Hepatocyte (in vitro differentiated cells): Measurements from ENCODE around the gene ARHGAP15. TPM values are rescaled to one million over a fixed set of nuclear protein-coding genes. Genes with fewer than 3 reads are reported as not detected.

Experiments
- DNase-seq: peaks from one replicate; pipeline ENCODE4 v3.0.0-alpha.2; 2016; ENCODE audit warnings: low spot score
- H2AFZ ChIP-seq: fragments of 200-600 bp; sonication (generic); 2 replicates; pipeline ENCODE4 v1.6.0; 2016; ENCODE audit warnings: antibody characterized with exemption, mild to moderate bottlenecking
- H3K27ac ChIP-seq: fragments of 200-600 bp; sonication (generic); 2 replicates; pipeline ENCODE4 v1.5.1; 2016; ENCODE audit warnings: mild to moderate bottlenecking
- H3K27me3 ChIP-seq: fragments of 200-600 bp; sonication (generic); 2 replicates; pipeline ENCODE4 v1.6.1; 2016
- H3K36me3 ChIP-seq: fragments of 200-600 bp; sonication (generic); replicated peaks from 2 replicates; pipeline ENCODE4 v1.5.1; 2016; ENCODE audit warnings: low read depth; ENCODE audit not compliant: insufficient read depth
- H3K4me1 ChIP-seq: fragments of 200-600 bp; sonication (generic); 2 replicates; pipeline ENCODE4 v1.5.1; 2016; ENCODE audit warnings: mild to moderate bottlenecking, moderate library complexity; ENCODE audit not compliant: insufficient read depth
- H3K4me2 ChIP-seq: fragments of 200-600 bp; sonication (generic); 2 replicates; pipeline ENCODE4 v1.6.0; 2016
- H3K4me3 ChIP-seq: fragments of 200-600 bp; sonication (generic); 2 replicates; pipeline ENCODE4 v1.5.1; 2016; ENCODE audit warnings: mild to moderate bottlenecking
- H3K79me2 ChIP-seq: fragments of 200-600 bp; sonication (generic); 2 replicates; pipeline ENCODE4 v1.6.0; 2017; ENCODE audit warnings: mild to moderate bottlenecking
- H3K9me2 ChIP-seq: fragments of 200-600 bp; sonication (generic); replicated peaks from 2 replicates; pipeline ENCODE4 v1.6.0; 2017; ENCODE audit warnings: mild to moderate bottlenecking; ENCODE audit not compliant: insufficient read depth
- H3K9me3 ChIP-seq: fragments of 200-600 bp; sonication (generic); 2 replicates; pipeline ENCODE4 v1.5.1; 2016; ENCODE audit warnings: low read depth, mild to moderate bottlenecking
- H4K20me1 ChIP-seq: fragments of 200-600 bp; sonication (generic); 2 replicates; pipeline ENCODE4 v1.6.0; 2016; ENCODE audit warnings: mild to moderate bottlenecking; ENCODE audit not compliant: insufficient read depth, poor library complexity, severe bottlenecking
- CTCF ChIP-seq: fragments of 200-600 bp; sonication (generic); IDR thresholded peaks from 2 replicates; pipeline ENCODE4 v1.5.1; 2016; ENCODE audit warnings: antibody characterized with exemption, mild to moderate bottlenecking; ENCODE audit not compliant: poor library complexity
- EZH2 ChIP-seq: fragments of 200-600 bp; sonication (generic); IDR thresholded peaks from 2 replicates; pipeline ENCODE4 v1.6.1; 2016; ENCODE audit warnings: antibody characterized with exemption, mild to moderate bottlenecking, borderline replicate concordance
- EZH2phosphoT487 ChIP-seq: fragments of 200-600 bp; sonication (generic); IDR thresholded peaks from one replicate; pipeline ENCODE4 v1.6.1; 2018; ENCODE audit warnings: antibody characterized with exemption, mild to moderate bottlenecking, low read depth, moderate library complexity; ENCODE audit not compliant: unreplicated experiment, severe bottlenecking
- WGBS: methylation state at CpG from one replicate; pipeline ENCODE4 v1.1.6; 2016; ENCODE audit warnings: low lambda C conversion rate; ENCODE audit errors: missing lambda C conversion rate; 5-methylcytosine and 5-hydroxymethylcytosine counted together
- polyA plus RNA-seq: library from polyadenylated mRNA; unstranded; fragments of >200 nt; fragmentation: Nextera tagmentation; extraction: Ambion mirVana; gene quantifications from 2 replicates; pipeline ENCODE4 v1.2.1, GENCODE V29; 2016
- total RNA-seq: library from RNA; depleted of rRNA; stranded (reverse); fragments of >200 nt; gene quantifications from 2 replicates; pipeline ENCODE4 v1.2.3, GENCODE V29; 2014

The ARHGAP15 gene
- total RNA-seq (0.17 and 1.0 TPM in 2 replicates), polyA plus RNA-seq (not detected in 2 replicates)

- Histone ChIP-seq H3K27ac (no peak within 1 kb of the TSS), H3K27me3 (no peaks in the 10 kb centered on the region), H3K79me2 (no peaks in the 10 kb centered on the region), H3K9me3 (no peaks in the 10 kb centered on the region), H3K4me2 (no peak within 1 kb of the TSS), H3K4me1 (no peaks in the 10 kb centered on the region), H3K9me2 (no peaks in the 10 kb centered on the region), H2AFZ (no peak within 1 kb of the TSS), H4K20me1 (no peaks in the 10 kb centered on the region), H3K36me3 (no peaks in the 10 kb centered on the region), H3K4me3 (no peak within 1 kb of the TSS)
- no peak for DNase-seq
- 81% methylated on average over 13 of the region's 13 CpGs for WGBS
- TF ChIP-seq CTCF: no peak
- no peak for TF ChIP-seq EZH2
- no peak for TF ChIP-seq EZH2phosphoT487
Observed at GRCh38 chr2:143128681-143129580, at the start of gene ARHGAP15. ARHGAP15 (plus strand) TSS chr2:143129419.

- Histone ChIP-seq H3K27me3 (no peaks in the 10 kb centered on the region), H2AFZ (no peak overlapping the region), H3K4me3 (no peak overlapping the region), H3K4me2 (no peak overlapping the region), H3K9me2 (no peaks in the 10 kb centered on the region), H4K20me1 (no peaks in the 10 kb centered on the region), H3K4me1 (no peaks in the 10 kb centered on the region), H3K9me3 (no peaks in the 10 kb centered on the region), H3K36me3 (no peaks in the 10 kb centered on the region), H3K27ac (no peak overlapping the region), H3K79me2 (no peaks in the 10 kb centered on the region)
- no peak for TF ChIP-seq EZH2
- TF ChIP-seq EZH2phosphoT487: no peak
- no peak for TF ChIP-seq CTCF
- 77% methylated on average over 1 of the region's 1 CpG for WGBS
- DNase-seq: no peak
Observed at GRCh38 chr2:143081616-143082015, 47.6 kb upstream of the ARHGAP15 start.

GRCh38 chr2:143083636-143084035 lies 45.6 kb upstream of the ARHGAP15 start:
- Histone ChIP-seq H2AFZ (no peak overlapping the region), H3K79me2 (no peaks in the 10 kb centered on the region), H3K27ac (no peak overlapping the region), H4K20me1 (no peaks in the 10 kb centered on the region), H3K36me3 (no peaks in the 10 kb centered on the region), H3K4me1 (no peaks in the 10 kb centered on the region), H3K9me3 (no peaks in the 10 kb centered on the region), H3K27me3 (no peaks in the 10 kb centered on the region), H3K9me2 (no peaks in the 10 kb centered on the region), H3K4me2 (no peak overlapping the region), H3K4me3 (no peak overlapping the region)
- WGBS: 73% methylated on average over 2 of the region's 2 CpGs
- TF ChIP-seq EZH2 (no peak), EZH2phosphoT487 (no peak), CTCF (no peak)
- DNase-seq: no peak
